Measurements from ENCODE around the gene SLC35A5. TPM values are rescaled to one million over a fixed set of nuclear protein-coding genes. Genes with fewer than 3 reads are reported as not detected.

Gene SLC35A5
- total and polyA plus RNA-seq, 4 donors: 11.7 to 25.4 (median 16.4) TPM

DNA sequence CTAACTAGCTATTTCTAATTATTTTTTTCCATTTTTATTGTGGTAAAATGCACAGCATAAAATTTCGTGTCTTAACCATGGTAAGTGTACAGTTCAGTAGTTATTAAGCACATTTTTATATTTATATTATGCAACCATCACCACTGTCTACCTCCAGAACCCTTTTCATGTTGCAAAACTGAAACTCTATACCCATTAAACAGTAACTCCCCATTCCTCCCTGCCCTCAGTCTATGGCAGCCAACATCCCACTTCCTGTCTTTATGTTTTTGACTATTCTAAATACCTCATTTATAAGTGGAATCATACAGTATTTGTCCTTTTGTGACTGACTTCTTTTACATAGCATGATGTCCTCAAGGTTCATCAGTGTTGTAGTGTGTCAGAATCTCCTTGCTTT lies 25.5 kb downstream of the SLC35A5 start:
- peaks cover 2 to 19% (median 18%) of the 10 kb centered on the region in 4 donors for H3K36me3 ChIP-seq (ENCODE audit: control insufficient read depth in 4 of 4, insufficient read depth in 3 of 4, low read depth in 1 of 4, low read length in 3 of 4)

GRCh38 chr3:112593258-112593657 lies 31.4 kb downstream of the SLC35A5 start:
- no peaks in the 10 kb centered on the region for H3K9me3 ChIP-seq (ENCODE audit: control insufficient read depth in 4 of 4, low read length in 3 of 4)
- H3K27me3 ChIP-seq (ENCODE audit: control insufficient read depth in 4 of 4, insufficient read depth in 4 of 4, low read length in 3 of 4): no peaks in the 10 kb centered on the region
- no peak overlapping the region for H3K9ac ChIP-seq (ENCODE audit: low read depth in 1 of 2, low read length in 2 of 2)
- no peak overlapping the region for H3K4me3 ChIP-seq (ENCODE audit: low read depth in 1 of 3, low read length in 3 of 3)
- peaks cover 0 to 22% (median 2%) of the 10 kb centered on the region in 4 donors for H3K36me3 ChIP-seq (ENCODE audit: control insufficient read depth in 4 of 4, insufficient read depth in 3 of 4, low read depth in 1 of 4, low read length in 3 of 4)
- H3K4me1 ChIP-seq (ENCODE audit: control insufficient read depth in 4 of 4, insufficient read depth in 4 of 4, low read length in 3 of 4): no peaks in the 10 kb centered on the region
- no peak overlapping the region for H3K27ac ChIP-seq (ENCODE audit: low read depth in 1 of 2, low read length in 2 of 2)
- no peak for DNase-seq (ENCODE audit: low spot score)
- TF ChIP-seq HNF4A (conservative IDR thresholded peaks at IDR 0.05) (no peak), FOXA2 (IDR thresholded peaks at IDR 0.05) (no peak), CTCF (IDR thresholded peaks at IDR 0.05; ENCODE audit: low read depth, low read length, missing input control) (no peak), TAF1 (conservative IDR thresholded peaks at IDR 0.05) (no peak), NR2F2 (IDR thresholded peaks at IDR 0.05) (no peak), GABPA (IDR thresholded peaks at IDR 0.05 in 1 of 2, conservative IDR thresholded peaks at IDR 0.05 in 1 of 2) (no peak), EGR1 (IDR thresholded peaks at IDR 0.05; ENCODE audit: low read depth in 2 of 2) (no peak), REST (IDR thresholded peaks at IDR 0.05) (no peak), YY1 (IDR thresholded peaks at IDR 0.05) (no peak), JUND (IDR thresholded peaks at IDR 0.05) (no peak)
- TF ChIP-seq, protein P1, sequence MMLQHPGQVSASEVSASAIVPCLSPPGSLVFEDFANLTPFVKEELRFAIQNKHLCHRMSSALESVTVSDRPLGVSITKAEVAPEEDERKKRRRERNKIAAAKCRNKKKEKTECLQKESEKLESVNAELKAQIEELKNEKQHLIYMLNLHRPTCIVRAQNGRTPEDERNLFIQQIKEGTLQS (IDR thresholded peaks at IDR 0.05): no peak

More for the DNA sequence above, 25.5 kb downstream of the SLC35A5 start:
- TF ChIP-seq FOXA2 (IDR thresholded peaks at IDR 0.05): no peak
- no peak for TF ChIP-seq HNF4G (IDR thresholded peaks at IDR 0.05)
- no peak for TF ChIP-seq RXRA (IDR thresholded peaks at IDR 0.05)
- TF ChIP-seq GABPA (IDR thresholded peaks at IDR 0.05 in 1 of 2, conservative IDR thresholded peaks at IDR 0.05 in 1 of 2): no peak
- no peak for TF ChIP-seq REST (IDR thresholded peaks at IDR 0.05)
- no peak for TF ChIP-seq JUND (IDR thresholded peaks at IDR 0.05)
- TF ChIP-seq HNF4A (conservative IDR thresholded peaks at IDR 0.05): no peak
- TF ChIP-seq TAF1 (conservative IDR thresholded peaks at IDR 0.05): no peak
- no peak for TF ChIP-seq FOXA1 (IDR thresholded peaks at IDR 0.05)
- TF ChIP-seq YY1 (IDR thresholded peaks at IDR 0.05): no peak
- no peak for TF ChIP-seq EGR1 (IDR thresholded peaks at IDR 0.05; ENCODE audit: low read depth in 2 of 2)
- TF ChIP-seq ZBTB33 (IDR thresholded peaks at IDR 0.05): no peak
- Histone ChIP-seq H3K4me1 (ENCODE audit: control insufficient read depth in 4 of 4, insufficient read depth in 4 of 4, low read length in 3 of 4) (no peaks in the 10 kb centered on the region), H3K27me3 (ENCODE audit: control insufficient read depth in 4 of 4, insufficient read depth in 4 of 4, low read length in 3 of 4) (no peaks in the 10 kb centered on the region), H3K9ac (ENCODE audit: low read depth in 1 of 2, low read length in 2 of 2) (no peak overlapping the region), H3K9me3 (ENCODE audit: control insufficient read depth in 4 of 4, low read length in 3 of 4) (no peaks in the 10 kb centered on the region), H3K27ac (ENCODE audit: low read depth in 1 of 2, low read length in 2 of 2) (no peak overlapping the region), H3K4me3 (ENCODE audit: low read depth in 1 of 3, low read length in 3 of 3) (no peak overlapping the region)
- 96% methylated on average over 1 of the region's 1 CpG for WGBS
- no peak for DNase-seq (ENCODE audit: low spot score)

All from liver (tissue), 9 donors.